ENCODE results near the gene SLC25A3.
A peak's percentile ranks its signal among the peaks of the same experiment; 100 is the strongest.
"Not testable (repeated sequence)": the region's sequence is repeated elsewhere in the genome, so short reads cannot be mapped to it uniquely, and the experiment has no call there.

The SLC25A3 gene

GRCh38 chr12:98593351-98594049 is at the start of gene SLC25A3:
TSS of gene SLC25A3 (plus strand) at chr12:98593686. CDS start at chr12:98593979, 293 bp downstream.
- DNase-seq: peak; percentile 92

DNA sequence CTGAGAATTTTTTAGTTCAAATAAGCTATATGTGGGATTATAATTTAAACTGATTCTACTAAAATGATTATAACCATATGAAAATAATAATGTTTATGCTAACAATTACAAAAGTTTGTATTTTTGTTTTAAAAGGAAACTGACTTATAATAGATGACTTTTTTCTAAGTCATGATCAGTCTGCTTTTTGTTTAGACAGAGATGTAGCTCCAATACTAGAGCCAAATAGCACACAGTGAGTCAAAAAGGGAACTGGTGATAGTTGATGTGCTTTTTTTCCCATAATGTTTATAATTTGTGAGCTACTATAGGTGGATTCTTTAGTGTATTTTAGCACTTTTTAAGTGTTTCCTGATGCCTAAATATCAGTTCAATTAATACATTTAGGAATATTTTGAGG is 49.8 kb upstream of the SLC25A3 start:
- DNase-seq: no peak

- DNase-seq: no peak
Observed at GRCh38 chr12:98544751-98545150, 48.7 kb upstream of the SLC25A3 start.

GRCh38 chr12:98549371-98550110 is 43.9 kb upstream of the SLC25A3 start:
- no peak for DNase-seq

GRCh38 chr12:98551787-98552186 is 41.7 kb upstream of the SLC25A3 start:
- no peak for DNase-seq

GRCh38 chr12:98558097-98558496 is 35.4 kb upstream of the SLC25A3 start:
- DNase-seq: not testable (repeated sequence)

DNA sequence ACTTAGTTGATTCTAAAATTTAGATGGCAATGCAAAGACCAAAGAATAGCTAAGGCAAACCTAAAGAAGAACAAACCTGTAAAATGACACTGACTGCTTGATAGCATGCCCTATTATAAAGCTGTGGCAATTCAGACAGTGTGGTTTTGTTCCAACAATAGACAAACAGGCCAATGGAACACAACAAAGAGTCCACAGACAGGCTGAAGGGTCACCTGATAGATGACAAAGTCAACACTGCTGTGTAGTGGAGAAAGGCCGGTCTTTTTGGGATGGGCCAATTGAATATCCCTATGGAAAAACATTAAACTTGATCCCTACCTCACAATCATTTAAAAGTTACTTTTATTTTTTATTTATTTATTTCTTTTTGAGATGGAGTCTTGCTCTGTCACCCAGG is 33.8 kb upstream of the SLC25A3 start:
- no peak for DNase-seq

DNA sequence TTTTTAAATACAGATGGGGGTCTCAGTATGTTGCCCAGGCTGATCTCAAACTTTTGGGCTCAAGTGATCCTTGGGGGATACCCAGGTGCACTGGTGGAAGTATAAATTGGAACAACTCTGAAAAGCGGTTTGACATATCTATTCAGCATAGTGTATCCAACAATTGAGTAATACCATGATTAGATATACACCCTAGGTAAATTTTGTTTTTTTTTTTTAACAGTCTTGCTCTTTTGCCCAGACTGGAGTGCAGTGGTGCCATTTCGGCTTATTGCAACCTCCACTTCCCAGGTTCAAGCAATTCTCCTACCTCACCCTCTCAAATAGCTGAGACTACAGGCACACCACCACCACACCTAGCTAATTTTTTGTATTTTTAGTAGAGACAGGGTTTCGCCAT is 31.6 kb upstream of the SLC25A3 start:
- DNase-seq: no peak

DNA sequence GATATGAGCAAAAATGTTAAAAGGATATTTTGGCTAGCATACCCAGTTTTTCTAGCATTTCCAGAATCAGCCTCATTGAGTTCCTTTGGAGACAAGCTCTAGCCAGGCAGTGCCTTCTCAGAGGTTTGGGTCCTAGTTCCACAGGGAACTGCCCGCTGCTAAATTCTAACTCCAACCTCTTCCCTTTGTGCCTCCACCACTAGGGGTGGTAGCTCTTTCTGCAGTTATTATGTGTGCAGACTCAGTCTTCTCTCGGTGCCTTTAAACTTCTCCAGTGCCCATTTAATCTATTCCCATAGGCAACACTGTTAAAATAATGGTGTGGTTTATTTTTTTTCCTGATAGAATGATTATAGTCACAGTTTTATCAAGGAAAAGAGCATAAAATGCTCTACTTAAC is 21.5 kb upstream of the SLC25A3 start:
- DNase-seq: no peak

- DNase-seq: no peak
Observed at GRCh38 chr12:98574110-98574509, 19.4 kb upstream of the SLC25A3 start.

- no peak for DNase-seq
Observed at GRCh38 chr12:98575013-98575412, 18.5 kb upstream of the SLC25A3 start.

- not testable (repeated sequence) for DNase-seq
Observed at GRCh38 chr12:98576795-98577194, 16.7 kb upstream of the SLC25A3 start.

DNA sequence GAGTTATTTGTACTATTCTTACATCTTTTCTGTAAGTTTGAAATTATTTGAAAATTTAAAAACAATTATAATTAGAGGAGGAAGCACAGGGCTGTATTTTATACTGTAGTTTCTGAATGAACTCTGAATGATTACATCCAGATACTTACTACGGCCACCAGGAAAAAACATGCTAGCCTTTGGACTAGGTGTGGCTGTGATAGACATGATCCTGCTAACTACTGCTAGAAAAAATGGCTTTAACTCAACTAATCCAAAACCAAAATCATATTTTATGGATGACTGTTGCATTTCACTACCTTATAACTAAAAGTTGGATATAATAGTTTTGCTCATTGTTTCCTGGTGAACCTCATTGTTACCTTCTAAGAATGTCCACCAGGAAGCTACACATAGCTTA is 15.1 kb upstream of the SLC25A3 start:
- DNase-seq: no peak

- no peak for DNase-seq
Observed at GRCh38 chr12:98578821-98579220, 14.7 kb upstream of the SLC25A3 start.

GRCh38 chr12:98579347-98579746 is 14.1 kb upstream of the SLC25A3 start:
- no peak for DNase-seq

GRCh38 chr12:98579835-98580234 is 13.7 kb upstream of the SLC25A3 start:
- no peak for DNase-seq

DNA sequence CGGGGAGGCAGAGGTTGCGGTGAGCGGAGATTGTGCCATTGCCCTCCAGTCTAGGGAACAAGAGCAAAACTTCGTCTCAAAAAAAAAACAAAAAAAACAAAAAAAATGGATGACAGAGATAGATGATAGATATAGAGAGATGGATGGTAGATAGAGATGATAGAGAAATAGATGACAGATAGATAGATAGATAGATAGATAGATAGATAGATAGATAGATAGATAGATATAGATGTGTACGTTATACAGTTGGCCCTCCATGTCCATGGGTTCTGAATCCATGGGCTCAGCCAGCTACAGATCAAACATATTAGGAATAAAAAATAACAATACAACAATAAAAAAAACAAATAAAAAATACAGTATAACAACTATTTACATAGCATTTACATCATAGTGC is 12.8 kb upstream of the SLC25A3 start:
- no peak for DNase-seq

- DNase-seq: no peak
Observed at GRCh38 chr12:98581101-98581500, 12.4 kb upstream of the SLC25A3 start.

DNA sequence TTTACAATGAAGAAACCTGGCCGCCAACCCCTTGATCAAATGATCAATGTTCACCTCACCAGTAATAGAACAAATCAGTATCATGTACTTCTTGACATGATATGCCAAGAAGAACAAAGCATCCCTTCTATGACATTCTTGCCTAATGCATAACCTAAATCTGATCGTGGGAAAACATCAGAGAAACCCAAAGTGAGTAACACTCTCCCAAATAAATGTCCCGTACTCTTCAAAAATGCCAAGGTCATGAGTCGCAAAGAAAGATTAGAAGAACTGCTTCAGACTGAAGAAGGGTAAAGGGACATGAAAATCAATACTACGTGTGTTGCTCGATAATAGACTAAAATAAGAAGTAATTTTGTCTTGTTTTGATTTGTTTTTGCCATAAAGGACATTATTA is 11.4 kb upstream of the SLC25A3 start:
- DNase-seq: no peak

GRCh38 chr12:98587084-98587483 is 6.4 kb upstream of the SLC25A3 start:
- peak; percentile 27 for DNase-seq

DNA sequence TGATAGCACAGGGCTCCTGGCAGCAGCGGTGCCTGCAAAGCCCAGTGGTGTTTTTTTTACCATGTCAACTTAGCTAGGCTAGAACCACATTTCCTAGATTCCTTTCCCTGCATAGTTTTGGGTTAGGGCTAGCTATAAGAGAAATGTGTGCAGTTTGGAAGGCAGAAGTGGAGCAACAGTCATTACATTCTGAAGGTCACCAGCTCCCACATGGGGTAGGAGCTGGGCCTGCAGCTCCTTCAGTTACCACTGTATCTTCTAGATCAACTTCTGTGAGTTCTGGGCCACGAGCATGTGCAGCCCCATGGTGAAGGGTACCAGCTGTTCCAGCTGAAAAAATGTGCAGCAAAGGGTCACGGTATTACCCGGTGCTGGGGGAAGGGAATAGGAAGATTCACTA is 2.3 kb upstream of the SLC25A3 start:
- no peak for DNase-seq

DNA sequence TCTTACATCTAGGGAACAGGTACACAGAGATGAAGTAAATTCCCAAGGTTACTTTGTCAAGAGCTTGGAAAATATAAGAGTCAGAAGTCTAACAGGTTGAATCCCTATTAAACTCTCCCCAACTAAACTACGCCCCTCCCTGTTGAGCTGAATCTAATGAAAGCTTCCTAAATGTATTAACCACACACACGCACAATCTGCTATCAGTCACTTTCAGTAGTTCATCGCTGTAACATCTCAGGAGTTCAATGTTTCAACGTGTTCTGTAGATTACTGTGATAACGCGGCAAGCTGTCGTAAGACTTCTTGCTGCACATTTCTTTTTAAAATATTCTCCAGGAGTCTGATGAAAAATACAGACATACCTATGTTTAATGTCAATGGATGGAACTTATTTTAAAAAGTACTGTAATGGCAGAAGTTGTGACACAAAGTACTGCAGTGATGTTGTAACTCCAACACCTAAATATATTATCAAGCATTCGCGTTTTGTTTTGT is 612 bp upstream of the SLC25A3 start:
- no peak for DNase-seq

- no peak for DNase-seq
Observed at GRCh38 chr12:98594050-98594835, 757 bp downstream of the SLC25A3 start.

Measured in DMS153 (cell line).